IPS DF 4.7 (cell line): ENCODE measurements around the gene GPA33.

Source experiments
- DNase-seq: peaks from one replicate; pipeline ENCODE4 v3.0.0-alpha.2; 2013; ENCODE audit warnings: low spot score; ENCODE audit errors: extremely low read depth

Gene GPA33

GRCh38 chr1:167117225-167117624, 27.0 kb upstream of the GPA33 start:
- DNase-seq: no peak

GRCh38 chr1:167116174-167116573, 26.0 kb upstream of the GPA33 start:
- no peak for DNase-seq

GRCh38 chr1:167115655-167116054, 25.5 kb upstream of the GPA33 start:
- DNase-seq: no peak

GRCh38 chr1:167114725-167115124, 24.5 kb upstream of the GPA33 start:
- DNase-seq: no peak

GRCh38 chr1:167111868-167112709, 21.9 kb upstream of the GPA33 start:
- no peak for DNase-seq

- no peak for DNase-seq
Observed at GRCh38 chr1:167110586-167110985, 20.4 kb upstream of the GPA33 start.

- DNase-seq: no peak
Observed at GRCh38 chr1:167109125-167109524, 18.9 kb upstream of the GPA33 start.

- no peak for DNase-seq
Observed at GRCh38 chr1:167107456-167107855, 17.3 kb upstream of the GPA33 start.

- DNase-seq: no peak
Observed at GRCh38 chr1:167106119-167106461, 15.9 kb upstream of the GPA33 start.

GRCh38 chr1:167105271-167106118, 15.3 kb upstream of the GPA33 start:
- DNase-seq: no peak

GRCh38 chr1:167104256-167104633, 14.1 kb upstream of the GPA33 start:
- DNase-seq: no peak

GRCh38 chr1:167102906-167103573, 12.9 kb upstream of the GPA33 start:
- no peak for DNase-seq

- DNase-seq: no peak
Observed at GRCh38 chr1:167101754-167102153, 11.6 kb upstream of the GPA33 start.

- no peak for DNase-seq
Observed at GRCh38 chr1:167100730-167101129, 10.6 kb upstream of the GPA33 start.

- no peak for DNase-seq
Observed at GRCh38 chr1:167099851-167100250, 9.7 kb upstream of the GPA33 start.

GRCh38 chr1:167095368-167095767, 5.2 kb upstream of the GPA33 start:
- no peak for DNase-seq

GRCh38 chr1:167094690-167095089, 4.5 kb upstream of the GPA33 start:
- no peak for DNase-seq

- no peak for DNase-seq
Observed at GRCh38 chr1:167093846-167094516, 3.8 kb upstream of the GPA33 start, which contains the start of gene STYXL2. Gene STYXL2 (plus strand): TSS chr1:167094075. CDS start chr1:167094850, 775 bp downstream.

- no peak for DNase-seq
Observed at GRCh38 chr1:167092653-167093052, 2.5 kb upstream of the GPA33 start.

GRCh38 chr1:167089939-167090313, 251 bp downstream of the GPA33 start:
- no peak for DNase-seq

- DNase-seq: no peak
Observed at GRCh38 chr1:167088746-167089417, 1.3 kb downstream of the GPA33 start.
